HG03159 (cell line): Measurements from ENCODE around the gene MRPL40.

Experiments used
- ATAC-seq: cut with Tn5 transposase; IDR thresholded peaks from one replicate; pipeline ENCODE4 v1.9.1; 2021; ENCODE audit warnings: mild to moderate bottlenecking, moderate library complexity; ENCODE audit not compliant: unreplicated experiment

The MRPL40 gene

DNA sequence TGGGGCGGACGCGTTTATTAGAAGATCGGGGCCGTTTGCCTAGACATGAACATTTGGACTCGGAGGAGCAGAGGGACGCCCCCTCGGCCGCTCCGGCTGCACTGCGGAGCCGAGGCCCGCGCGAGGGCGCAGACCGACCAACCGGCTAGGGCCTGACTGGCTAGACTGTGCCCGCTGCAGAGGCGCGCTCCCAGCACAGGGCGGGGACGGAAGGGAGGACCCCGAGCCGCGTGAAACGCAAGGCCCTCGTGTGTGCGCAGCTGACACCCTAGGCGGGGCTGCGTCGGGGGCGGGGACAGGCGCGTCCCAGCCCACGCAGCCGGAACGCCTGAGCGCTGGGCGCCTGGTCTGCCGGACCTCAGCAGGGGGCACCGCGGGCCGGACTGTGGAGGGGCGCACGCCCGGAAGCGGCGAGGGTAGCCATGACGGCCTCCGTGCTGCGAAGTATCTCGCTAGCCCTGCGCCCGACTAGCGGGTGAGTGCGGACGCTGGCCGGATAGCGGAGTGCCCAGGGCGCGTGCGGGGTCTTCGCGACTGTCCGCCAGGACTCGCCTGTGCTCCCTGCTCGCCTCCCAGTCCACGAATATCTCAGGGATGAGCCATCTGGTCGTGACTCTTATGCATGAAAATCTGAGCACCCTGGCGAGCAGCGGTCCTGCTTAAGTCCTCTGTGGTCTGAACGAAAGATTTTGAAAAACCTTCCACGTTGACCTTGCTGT is at the start of gene MRPL40:
Gene MRPL40 (plus strand): TSS at position 413 of the 719 bp plus-strand sequence. CDS start 10 bp downstream, at position 423.
- peak; percentile 70 for ATAC-seq

DNA sequence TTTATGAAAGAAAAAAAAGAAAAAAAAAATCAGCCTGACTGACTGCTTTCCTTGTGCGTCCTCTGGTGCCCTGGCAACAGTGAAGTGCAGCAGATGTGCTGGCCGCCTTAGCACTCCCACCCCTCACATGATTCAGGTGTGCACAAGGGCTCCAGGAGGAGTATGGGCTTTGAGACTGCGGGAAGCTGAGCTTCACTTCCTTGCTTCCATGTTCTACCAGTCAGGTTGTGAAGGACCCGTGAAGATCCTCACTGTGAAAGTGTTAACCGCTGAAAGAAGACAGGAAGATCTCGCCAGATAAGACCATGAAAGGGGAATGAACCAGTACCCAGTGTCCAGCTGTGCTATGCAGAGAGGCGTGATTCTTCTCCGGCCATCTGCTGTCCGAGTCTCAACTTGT is 49.1 kb upstream of the MRPL40 start:
- ATAC-seq: no peak

DNA sequence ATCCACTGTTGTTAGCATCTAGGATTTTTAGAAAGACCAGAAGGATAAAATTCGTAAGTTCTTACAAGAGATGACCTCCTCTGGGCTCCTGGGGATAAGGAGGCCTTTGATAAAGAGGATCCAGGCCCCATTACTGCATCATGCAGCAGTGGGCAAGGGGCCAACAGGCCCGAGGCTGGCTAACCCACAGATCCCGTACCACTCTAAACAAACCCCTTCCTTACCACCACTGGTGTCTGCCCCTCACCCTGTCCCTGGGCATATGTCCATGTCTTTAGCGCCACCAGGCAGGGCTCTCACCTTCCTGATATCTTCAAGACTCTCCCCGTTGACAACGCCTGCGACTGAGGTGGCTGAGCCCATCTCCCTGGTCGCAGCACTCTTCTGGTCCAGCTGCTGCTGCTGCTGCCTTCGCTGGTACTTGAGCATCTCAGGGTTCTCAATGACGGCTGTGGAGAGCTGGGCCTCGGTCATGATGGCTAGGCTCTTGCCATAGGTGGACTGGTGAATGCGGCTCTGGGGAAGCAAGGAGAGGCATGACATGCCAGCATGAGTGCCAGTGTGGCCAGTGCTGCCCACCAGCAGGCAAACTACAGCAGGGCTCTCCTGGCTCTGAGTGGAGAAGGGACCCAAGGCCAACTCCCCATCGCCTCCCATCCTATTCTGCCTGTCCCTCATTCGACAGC is 47.0 kb upstream of the MRPL40 start:
- no peak for ATAC-seq

DNA sequence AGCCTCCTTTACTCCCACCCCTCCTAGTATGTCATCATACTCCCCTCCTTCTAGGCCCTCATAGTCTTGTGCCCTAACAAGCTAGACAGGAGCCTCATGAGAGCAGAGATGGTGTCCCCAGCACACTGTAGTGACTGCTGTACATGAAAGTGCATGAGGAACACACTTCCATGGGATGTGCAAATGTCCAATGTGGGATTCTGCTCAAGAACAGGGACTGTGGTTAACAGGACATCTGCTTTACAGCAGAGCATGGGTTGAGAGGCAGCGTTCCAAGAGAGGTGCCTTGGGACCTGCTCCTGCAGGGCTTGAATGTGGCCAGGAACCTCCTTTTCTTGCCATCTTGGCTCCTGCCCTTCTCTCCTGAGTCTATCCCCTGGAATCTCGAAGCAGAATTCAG is 46.1 kb upstream of the MRPL40 start:
- ATAC-seq: no peak

DNA sequence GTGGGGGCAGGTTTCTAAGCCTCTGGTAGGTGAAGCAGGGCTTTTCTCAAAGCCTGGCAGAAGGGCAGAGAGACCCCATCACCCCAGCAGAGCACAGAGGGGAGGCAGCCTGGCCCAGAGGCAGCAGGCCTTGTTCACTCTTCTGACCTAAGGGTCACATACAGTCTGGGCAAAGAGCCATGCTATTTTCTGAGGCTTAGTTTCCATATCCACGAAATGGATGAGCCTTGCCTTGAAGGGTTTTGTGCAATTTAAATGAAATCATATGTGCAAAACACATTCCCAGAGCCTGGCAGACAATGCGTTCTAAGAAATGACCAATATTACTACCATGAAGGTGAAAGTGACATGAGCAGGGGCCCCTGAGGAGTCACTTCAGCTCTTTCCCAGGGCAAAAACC is 45.3 kb upstream of the MRPL40 start:
- ATAC-seq: no peak

DNA sequence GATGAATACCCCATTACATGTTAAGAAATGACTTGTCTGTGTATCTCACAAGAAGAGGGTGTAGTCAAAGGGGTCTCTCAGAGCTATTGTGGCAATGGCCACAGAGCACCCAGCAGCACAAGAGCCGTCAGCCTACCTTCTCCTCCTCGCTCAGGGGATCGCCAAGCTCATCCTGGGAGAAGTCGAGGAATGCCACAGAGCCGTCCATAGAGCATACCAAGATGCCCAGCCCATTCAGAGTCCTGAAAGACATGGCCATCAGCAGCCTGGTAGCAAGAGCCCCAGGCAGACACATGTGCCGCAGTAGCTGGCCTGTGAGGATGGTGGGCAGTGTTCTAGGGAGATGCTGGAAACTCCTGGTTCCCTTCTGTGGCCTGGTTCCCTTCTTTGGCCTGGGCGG is 44.8 kb upstream of the MRPL40 start:
- no peak for ATAC-seq

DNA sequence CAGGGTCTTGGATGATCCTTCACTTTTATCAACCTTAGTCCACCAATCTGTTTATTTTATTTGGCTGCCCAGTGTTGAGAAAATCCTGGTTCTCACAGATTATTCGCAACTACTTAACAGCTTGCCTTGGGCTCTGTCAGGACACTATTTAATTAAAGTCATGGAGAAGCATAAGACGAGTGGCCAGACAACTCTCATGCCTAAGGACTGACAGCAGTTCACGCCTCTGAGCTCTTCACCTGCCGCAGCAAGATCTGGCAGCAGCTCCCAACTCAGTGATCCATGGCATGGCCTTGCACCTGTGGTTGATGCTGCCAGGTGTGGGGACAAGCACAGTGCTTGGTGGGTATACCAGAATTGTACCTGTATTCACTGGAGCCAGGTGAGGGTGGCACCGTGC is 38.6 kb upstream of the MRPL40 start:
- no peak for ATAC-seq

DNA sequence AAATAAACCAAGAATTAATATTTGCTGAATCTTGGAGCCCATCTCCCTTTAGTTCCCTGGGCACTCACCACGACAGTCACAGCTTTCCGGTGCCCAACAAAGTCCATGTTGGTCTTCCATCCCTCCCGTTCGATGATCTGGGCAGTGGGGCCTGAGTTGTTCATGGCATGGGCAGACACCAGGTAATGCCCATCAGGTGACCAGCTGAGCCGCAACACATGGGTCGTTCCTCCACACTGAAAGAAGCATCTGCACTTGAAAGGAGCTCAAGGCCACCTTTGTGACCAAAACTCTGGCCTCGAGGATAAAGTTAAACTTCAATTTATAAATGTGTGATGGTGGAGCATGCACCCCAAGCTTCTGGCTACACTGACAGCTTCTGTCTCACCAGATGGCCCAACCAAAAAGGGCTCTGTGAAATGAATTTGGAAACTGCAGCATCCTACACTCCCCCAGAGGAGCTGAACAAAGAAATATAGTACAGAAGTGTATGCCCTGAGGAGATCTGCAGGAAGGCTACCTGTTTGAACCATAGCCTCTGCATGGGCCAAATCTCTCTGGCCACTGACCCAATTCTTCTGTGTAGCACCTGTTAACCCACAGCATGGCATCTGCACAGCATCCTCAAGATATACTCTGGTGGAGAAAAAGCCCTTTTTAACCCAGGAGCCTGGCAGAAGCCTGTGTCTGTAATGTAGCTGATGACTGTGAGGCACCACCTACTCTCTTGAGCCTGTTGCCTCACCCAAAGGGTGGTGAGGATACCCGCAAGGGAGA is 37.9 kb upstream of the MRPL40 start:
- no peak for ATAC-seq

DNA sequence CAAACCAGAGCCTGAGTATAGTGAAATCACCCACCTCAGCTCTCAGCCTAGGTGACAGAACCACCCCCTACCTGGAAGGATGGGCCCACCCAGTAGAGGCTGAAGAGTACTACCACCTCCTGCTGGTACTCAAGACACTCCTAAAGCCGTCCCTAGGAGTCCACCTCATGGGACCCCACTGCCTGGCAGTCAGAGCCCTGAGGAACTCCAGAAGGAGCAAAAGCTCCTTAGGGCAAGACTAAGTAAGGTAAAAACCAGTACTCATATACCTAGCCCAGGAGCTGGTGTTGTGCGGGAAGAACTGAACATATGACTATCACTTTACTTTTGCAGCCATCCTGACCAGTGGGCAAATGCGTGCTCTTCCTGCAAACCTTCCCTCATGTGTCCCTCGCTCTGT is 37.1 kb upstream of the MRPL40 start:
- no peak for ATAC-seq

DNA sequence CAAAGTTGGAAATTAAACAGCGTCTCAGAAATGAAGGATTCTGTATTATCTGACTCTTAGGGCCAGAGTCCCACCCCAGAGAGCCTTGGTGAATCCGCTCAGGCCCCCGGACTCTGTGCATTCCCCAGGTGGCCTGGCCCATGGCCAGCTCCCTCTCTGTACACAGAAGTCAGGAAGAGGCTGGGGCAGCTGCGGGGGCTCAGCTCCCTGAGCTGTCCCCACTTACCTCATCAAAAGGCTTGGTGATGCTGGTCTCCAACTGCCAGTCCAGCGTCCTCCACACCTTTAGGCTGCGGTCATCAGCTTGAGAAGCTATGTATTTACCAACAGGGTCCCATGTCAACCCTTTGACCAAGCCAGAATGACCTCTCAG is 35.8 kb upstream of the MRPL40 start:
- no peak for ATAC-seq

DNA sequence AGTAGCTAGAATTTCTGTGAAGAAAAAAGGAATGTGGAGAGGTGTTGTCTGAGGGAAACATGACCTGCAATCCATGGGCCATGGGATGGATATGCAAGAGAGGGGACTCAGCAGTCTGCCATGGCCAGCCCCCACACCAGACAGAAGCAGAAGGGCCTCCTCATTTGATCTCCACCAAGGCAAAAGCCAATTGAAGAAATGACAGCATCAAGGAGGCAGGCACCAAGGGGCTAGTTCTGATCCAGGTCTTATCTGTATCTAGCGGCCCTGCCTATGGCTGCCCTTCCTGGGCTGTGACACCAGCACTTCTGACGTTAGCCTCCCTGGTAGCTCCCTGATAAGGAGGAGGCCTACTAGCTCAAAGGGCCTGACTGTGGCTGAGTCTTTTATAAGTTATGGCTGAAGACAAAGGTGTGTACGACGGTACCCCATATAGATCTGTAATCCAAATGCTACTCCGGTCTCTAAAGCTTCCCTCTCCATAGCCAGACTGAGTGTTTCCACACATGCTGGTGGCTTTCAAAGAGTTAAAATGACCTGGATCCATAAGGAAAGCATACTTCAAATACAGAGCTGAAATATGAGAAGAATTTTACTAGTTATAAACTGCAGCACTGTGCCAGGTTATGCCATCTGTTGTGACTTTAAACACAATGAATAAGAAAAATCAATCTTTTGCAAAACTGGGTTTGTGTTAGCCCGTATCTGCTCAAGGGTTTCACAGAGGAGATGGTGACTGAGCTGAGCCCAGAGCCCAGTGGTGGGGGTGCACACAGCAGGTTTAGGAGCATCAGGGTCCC is 35.2 kb upstream of the MRPL40 start:
- ATAC-seq: no peak

DNA sequence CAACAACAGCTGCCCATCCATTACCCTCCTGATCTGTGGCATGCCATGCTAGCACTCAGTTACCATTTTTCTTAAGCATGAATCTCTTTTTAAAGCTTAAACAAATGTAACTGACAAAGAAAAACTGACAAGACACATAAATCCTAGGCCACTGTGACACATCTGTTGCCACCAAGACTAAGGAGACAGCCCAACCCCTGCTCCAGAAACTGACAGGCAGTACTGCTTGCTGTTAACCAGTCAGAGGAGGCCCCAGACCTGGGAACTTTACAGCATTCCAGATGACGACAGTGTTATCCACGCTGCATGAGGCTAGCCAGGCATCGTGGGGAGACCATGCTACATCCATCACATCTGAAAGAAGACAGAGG is 34.6 kb upstream of the MRPL40 start:
- ATAC-seq: no peak

DNA sequence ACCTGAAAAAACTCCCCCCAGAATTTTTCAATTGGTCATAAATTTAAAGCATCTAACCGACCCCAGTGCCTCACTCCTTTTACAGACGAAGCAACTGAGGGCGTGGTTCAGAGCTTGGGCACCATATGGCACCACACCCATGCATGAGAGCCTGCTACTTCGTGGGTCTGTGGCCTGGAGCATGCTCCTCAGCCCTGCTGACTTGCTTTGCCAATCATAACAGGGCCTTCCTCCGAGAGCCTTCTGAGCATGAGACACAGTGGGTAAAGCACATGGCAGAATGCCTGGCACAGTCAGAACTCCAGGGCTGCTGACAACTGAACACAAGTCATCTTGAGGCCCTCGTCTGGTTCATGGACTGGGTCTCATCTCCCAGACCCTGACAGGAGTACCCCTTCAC is 34.1 kb upstream of the MRPL40 start:
- no peak for ATAC-seq

DNA sequence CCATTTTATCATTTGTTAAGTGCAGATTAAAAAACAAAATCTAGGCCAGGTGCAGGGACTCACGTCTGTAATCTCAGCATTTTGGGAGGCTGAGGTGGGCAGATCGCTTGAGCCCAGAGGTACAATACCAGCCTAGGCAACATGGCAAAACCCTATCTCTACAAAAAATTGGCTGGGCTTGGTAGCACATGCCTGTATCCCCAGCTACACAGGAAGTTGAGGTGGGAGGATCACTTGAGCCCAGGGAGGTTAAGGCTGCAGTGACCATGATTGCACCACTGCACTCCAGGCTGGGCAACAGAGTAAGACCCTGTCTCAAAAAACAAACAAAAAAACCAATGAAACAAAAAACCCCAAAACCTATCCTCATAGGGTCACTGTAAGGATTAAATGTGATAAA is 33.7 kb upstream of the MRPL40 start:
- no peak for ATAC-seq

DNA sequence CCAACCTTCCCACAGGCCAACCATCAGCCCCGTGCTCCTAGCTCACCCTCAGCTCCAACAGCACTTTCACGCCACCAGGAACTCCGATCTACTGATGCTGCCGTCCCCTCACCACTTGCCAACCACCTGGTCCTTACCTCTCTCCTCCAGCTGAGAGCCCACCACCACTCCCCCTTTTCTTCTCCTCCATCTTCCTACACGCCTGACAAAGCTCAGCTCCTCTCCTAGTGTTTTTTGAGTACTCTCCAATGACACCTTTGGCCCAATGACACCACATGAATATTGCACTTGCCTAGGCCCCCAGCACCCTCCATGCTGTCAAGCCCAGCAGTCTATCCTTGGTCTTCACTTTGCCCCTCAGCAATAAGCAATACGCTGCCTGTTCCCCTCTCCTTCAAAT is 31.5 kb upstream of the MRPL40 start:
- ATAC-seq: no peak

DNA sequence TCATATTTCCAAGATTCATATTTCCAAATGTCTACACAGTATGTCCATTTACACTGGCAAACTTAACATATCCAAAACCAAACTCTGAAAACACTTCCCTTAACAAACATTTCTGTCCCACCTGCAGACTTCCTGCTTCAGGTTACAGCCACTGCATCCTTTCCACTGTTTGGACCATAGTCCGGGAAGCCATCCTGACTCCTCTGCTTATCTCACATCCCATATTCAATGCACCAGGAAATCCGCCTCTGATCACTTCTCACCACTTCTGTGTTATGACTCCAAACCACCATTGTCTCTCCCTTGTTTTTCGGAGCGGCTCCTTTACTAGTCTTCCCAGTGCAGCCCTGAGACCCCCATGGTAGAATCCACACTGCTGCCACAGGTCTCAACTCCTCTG is 30.9 kb upstream of the MRPL40 start:
- no peak for ATAC-seq

DNA sequence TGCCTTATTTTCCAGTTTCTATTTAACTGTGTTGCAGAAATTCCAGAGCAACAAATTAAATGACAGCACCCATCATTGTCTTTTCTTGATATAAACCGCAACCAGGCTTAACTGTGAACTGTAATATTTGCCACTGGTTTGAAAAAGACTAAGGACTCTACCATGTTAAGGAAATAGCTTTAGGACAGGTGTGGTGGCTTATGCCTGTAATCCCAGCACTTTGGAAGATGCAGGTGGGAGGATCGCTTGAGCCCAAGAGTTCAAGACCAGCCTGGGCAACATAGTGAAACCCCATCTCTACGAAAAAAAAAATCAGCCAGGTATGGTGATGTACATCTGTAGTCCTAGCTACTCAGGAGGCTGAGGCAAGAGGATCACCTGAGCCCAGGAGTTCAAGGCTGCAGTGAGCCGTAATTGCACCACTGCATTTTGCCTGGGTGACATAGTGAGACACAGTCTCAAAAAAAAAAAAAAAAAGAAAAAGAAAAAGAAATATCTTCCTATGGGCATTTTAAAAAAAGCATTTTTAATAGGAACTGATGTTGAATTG is 29.6 kb upstream of the MRPL40 start:
- ATAC-seq: no peak

DNA sequence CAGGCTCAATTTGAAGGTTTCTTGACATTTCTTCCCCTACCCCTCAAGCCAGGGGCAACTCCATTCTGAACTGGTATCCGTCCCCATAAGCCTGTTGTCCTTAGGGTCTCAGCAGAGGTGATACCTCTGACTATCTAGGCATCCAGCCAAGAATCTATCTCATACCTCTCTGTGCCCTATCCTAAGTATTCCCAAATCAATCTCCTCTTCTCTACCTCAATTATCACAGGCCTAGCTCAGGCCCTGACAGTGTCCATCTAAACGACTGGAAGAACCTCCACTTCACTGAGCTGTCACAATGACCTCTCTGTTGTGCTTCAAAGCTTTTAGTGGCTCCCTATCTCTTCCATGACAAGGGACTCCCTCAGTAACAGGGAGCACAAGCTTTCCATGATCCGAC is 27.7 kb upstream of the MRPL40 start:
- no peak for ATAC-seq

DNA sequence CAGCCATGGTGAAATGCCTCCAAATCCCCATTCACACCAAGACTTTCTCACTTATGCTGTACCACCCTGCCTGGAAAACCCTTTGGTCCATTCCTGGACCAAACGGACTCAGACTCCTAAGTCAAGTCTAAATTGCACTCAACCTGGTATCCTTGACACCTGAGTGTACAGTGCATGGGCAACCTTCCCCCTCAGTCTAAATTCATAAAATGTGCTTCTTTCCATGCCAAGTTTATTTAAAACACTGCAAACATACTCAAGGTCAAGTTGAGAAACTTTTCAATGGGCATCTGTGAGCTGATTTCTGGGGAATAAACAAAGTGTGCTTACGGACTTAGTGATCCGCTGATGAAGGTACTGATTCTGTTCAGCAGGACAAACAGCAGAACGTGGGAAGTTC is 27.2 kb upstream of the MRPL40 start:
- ATAC-seq: no peak

DNA sequence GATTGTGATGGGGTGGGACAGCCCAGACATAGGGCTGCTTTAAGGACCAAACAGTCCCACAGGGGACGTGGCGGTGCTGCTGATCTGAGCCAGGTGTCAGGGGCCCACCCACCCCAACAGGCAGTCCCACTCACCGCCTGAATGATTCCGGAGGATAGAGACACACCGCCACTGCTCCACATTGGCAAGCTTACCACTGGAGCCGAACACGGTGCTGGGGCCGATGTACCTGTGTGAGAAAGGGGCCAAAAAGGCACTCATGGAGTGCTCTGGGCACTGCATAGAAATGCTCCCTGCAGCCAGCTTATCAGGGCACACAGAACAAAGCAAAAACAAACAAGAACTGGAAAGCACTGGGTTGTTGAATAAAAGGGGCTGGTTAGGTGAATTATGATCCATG is 26.7 kb upstream of the MRPL40 start:
- no peak for ATAC-seq

DNA sequence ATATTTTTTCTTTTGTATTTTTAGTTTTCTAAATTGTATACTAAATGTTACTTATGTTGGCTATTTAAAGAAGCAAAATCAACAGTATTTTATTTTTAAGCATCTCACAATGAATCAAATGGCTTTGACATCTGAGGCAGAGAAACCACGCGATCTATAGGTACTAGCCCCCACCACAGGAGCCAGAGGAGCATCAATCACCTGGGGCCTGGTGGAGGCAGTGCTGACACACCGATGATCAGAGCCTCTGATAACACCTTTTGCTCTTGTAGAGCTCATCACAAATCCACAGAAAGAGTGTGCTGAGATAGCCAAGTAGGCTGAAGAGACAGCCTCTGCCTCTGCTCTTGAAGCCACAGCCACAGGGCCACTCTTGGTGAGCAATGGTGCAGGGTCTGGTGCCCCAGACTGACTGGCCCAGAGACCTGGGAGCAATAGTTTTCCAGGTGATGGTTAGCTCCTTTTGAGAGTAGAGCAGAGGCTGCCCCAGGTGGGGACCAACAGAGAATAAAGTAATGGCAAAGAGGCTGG is 26.0 kb upstream of the MRPL40 start:
- no peak for ATAC-seq
